H1 (cell line): ENCODE results near the gene ZIC1. TPM values are rescaled to one million over a fixed set of nuclear protein-coding genes. Genes with fewer than 3 reads are reported as not detected.

Experiments used
- ASH2L ChIP-seq: fragments of 200-600, 300-600 bp; sonication (generic); IDR thresholded peaks from one replicate; pipeline ENCODE4 v1.7.1; 2017; ENCODE audit warnings: low read length
- SUZ12 ChIP-seq: fragments of 200-600 bp; sonication (generic); IDR thresholded peaks from 2 replicates; pipeline ENCODE4 v1.6.1; 2012; ENCODE audit warnings: mild to moderate bottlenecking, inconsistent platforms, low read length, moderate library complexity, mixed read lengths
- polyA plus RNA-seq, 7 experiments: library from polyadenylated mRNA; depleted of rRNA in 3 of 7; stranded (reverse) in 5 of 7; unstranded in 2 of 7; fragments of >200 nt in 5 of 7; fragments of 200-250 nt in 2 of 7; gene quantifications; 1 replicate in 5 of 7; 2 replicates in 1 of 7; 4 replicates in 1 of 7; pipeline versions ENCODE4 v1.2.1 to v1.2.3, GENCODE V29; 2011 to 2013; ENCODE audit warnings: missing spikeins in 2 of 7, mixed read lengths in 2 of 7
- total RNA-seq: library from RNA; stranded (reverse); fragmentation: NEBNext Ultra II Directional; extraction: Animal tissue kit (Norgen Biotek cat#: 25700); gene quantifications from 2 replicates; pipeline ENCODE4 v1.2.1, GENCODE V29; 2021

The ZIC1 gene
- total and polyA plus RNA-seq, 2 of the 8 experiments (the other 6 are each of a cell fraction or from before 2014, with no cell fraction given), result 0.80 to 2.2 TPM

DNA sequence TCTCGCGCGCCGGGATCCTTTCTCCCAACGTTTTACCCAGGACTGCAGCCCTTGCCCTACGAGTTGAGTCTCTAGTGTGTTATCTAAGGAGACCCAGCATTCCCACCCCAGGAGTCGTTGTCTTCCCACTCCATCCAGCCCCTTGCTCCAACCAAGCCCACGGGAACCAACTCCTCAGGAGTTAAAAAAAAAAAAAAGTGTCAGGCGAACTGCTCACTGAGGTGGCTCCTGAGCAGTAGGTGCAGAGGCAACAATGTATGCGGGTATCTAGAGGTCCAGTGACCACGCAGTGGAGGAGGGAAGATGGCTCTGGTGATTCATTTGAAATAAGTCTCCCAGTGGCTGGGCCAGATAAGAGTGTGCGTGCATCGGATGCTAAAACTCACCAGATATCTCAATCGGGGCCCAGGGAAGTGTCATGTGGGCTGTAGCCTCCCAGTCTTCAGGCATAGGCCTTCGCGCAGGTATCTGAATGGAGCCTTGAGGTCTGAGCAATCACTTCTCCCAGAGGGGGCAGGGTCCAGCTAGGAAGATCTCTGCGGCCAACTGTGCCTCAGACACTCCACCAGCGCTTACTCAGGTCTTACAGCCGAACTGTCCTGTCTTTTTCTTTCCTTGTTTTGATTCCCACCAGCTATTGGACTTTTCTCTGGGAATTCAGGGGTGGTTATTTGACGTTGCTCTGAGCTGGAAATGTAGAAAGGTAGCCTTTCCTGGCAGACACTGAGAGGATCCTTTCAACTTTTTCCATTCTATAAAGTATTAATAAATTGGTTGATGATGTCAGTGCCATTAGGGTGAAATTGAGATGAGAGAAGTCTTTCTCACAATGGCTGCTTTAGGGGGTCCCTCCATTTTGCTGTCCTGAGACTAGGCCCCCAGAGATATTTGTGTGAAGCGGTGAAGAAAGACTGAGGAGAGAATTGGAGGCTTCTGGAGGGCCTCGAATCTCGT is 23.8 kb upstream of the ZIC1 start (continued):
- TF ChIP-seq SUZ12 (peak; percentile 69), ASH2L (peak; percentile 6)
- TF ChIP-seq, all 59 proteins: peak for 6
